DMS114 treated with DMSO at 0.1 percent for 48 hours (cell line): ENCODE measurements around the gene MAPK9.

Experiments
- DNase-seq: peaks from one replicate; lab custom pipeline; 2025; ENCODE audit not compliant: unreplicated experiment; lab: John Stamatoyannopoulos, UW

The MAPK9 gene

DNA sequence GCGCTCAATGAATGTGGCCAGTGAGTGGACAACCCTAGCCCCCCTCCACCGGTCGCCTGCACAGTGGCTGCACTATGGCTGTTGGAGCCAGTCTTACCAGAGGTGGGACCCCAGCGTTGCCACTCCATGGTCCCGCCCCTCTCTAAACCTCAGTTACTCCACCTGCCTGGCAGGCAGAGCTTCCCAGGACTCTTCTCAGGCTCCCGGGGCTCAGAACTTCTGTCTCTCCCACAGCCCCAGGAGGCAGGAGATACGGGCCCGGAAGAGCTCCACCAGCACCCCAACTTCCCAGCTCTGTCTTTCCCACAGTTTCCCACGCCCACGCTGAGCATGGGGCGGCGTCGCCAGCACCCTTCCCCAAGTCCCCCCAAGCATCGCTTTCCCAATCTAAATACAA is 83.8 kb downstream of the MAPK9 start:
- DNase-seq = no peak

DNA sequence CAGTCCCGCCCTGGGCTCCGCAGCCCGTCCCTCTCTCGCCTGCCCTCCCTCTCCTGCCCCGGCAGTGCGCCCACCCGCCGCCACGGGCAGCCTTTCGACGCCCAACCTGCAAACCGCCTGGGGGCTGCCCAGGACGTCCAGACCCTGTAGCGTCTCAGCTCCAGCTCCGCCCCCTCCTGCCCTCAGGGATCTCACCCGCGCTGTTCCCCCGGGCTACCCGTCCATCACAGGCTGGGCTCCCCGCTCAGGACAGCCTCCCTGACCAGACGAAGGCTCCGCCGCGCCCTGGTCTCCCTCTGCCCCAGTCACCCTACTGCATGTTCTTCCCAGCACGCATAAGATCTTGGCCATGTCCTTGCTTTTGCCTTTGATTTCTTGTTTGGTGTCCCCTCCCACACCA is 84.3 kb downstream of the MAPK9 start:
- no peak for DNase-seq

DNA sequence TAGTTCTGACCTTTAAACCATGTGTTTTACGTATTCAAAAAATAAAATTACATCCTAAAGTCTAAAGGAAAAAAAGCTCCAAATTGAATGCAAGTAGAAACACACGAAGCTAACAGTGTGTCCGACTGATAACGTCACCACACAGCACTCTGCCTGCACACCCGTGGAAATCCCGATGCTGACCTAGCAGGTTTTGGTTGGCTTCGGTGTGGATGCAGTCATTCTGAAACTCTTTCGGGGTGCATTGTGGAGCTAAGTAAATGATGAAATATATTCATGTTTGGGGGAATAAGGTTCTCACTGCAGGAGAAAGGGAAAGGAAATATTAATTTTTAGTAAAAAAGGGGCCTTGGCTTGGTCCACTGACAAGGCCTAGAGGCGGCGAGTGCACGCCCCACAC is 84.9 kb downstream of the MAPK9 start:
- DNase-seq = no peak

DNA sequence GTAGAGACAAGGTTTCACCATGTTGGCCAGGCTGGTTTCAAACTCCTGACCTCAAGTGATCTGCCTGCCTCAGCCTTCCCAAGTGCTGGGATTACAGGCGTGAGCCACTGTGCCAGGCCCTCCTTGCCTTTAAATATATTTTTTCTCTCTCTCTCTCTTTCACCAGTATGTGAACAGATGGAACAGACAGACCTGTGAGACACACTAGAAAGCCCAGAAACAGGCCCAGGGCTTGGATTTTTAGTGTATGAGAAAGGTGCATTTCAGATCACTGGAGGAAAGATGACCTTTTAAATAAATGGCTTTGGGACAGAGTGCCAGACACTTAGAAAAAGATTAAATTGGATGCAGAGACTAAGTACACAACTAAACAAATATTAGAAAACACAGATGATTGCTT is 86.0 kb downstream of the MAPK9 start:
- no peak for DNase-seq

DNA sequence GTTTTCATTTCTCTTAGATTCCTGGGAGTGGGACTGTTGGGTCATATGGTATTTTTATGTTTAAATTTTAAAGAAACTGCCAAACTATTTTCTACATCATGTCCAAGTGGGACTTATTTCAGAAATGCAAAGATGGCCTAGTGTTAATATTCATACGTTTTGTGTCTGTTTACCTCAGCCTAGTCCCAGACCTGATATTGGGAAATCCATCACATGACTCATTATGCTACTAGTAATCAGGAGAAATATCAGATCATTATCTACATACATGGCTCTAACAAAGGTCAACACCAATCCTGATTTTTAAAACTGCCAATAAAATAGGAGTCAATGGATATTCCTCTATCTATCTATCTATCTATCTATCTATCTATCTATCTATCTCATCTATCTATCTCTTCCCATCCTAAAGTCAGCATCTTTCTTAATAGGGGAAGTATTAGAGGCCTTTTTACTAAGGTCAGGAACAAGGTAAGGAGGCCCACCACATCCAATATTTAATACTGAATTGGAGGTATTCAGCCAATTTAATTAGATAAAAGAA is 87.5 kb downstream of the MAPK9 start:
- DNase-seq = no peak

DNA sequence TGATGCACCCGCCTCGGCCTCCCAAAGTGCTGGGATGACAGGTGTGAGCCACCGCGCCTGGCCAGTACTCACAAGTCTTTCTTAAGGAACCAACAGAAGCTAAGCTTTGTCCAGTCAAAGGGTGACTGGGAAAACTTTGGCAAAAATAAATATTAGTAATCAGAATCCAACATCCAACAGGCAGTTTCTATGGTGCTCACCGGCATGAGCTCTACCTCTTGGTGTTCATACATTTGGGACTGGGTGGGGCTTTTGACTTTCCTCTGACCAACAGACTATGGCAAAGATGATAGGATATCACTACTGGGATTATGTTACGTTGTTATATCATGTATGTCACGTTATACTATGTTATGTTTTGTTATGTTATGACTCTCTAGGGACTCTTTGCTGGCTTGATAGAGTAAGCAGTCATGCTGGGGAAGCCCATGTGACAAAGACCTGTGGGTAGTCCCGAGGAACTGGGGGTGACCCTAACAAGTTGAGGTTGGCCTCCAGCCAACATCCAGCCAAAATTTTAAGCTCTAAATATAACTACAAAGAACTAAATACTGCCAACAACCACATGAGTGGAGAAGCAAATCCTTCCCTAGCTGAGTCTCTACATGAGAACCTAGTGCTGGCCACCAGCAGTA is 88.8 kb downstream of the MAPK9 start:
- DNase-seq = no peak

DNA sequence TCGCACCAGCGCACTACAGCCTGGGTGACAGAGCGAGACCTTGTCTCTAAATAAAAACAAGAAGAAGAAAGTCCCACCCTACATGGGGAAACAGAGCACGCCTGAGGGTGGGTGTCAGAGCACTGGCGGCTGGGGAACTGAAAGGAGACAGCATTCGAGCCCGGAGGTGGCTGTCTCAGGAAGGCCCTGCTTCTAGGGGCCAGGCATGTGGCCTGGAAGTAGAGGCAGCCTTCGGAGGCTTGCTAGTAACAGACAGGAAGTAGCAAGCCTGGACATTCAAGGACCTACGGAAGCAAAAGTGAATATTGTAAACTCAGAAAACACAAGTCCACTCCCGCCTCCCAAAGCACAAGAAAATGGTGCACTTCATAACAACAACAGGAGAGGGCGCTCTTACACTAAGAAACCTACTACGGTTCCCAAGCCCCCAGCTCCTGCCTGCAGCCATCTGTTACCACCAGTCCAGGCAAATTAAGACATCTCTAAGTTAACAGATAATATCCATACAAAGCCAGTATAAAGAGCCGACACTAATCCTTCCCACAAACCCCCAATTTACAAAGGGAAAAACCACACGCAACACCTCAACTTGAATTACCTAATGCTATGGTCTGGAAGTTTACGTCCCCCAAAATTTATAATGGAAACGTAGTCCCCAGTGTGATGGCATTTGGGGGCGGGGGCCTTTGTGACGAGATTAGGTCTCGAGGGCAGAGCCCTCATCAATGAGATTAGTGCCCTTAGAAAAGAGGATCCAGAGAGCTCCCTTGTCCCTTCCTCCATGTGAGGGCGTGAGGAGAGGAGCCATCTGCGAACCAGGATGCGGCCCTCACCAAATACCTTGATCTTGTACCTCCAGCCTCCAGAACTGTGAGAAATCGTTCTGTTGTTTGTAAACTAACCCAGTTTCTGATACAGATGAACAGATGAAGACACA is 90.6 kb downstream of the MAPK9 start:
- no peak for DNase-seq

DNA sequence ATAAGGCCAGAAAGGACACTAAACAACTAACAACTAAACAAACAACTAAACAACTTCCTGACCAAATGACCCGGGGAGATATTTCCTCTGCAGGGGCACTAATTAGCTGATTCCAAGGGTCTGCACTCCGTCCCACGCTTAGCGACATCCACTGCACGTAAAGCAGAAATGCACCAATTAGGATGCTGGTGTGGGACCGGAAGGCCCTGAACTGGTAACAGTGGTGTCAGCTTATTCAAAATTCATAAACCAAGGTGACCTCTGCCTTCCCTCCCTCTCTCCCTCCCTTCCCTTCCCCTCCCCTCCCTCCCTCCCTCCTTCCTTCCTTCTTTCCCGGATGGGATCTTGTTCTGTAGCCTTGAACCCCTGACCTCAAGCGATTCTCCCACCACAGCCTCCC is 92.5 kb downstream of the MAPK9 start:
- no peak for DNase-seq

DNA sequence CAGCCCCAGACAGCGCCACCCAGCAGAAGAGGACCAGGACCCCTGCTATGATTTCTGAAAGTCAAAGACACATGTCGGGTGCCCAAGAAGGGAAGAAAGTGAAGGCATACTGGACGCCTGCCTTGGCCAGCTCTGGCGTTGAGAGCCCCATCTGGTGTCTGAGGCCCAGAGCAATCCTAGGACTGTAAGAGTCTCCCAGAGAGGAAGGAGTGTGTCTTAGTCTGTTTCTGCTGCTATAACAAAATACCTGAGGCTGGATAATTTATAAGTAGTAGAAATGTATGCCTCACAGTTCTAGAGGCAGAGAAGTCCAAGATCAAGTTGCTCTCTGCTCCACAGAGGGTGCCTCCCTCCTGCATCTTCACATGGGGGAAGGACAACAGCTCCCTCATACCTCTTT is 93.7 kb downstream of the MAPK9 start:
- no peak for DNase-seq

DNA sequence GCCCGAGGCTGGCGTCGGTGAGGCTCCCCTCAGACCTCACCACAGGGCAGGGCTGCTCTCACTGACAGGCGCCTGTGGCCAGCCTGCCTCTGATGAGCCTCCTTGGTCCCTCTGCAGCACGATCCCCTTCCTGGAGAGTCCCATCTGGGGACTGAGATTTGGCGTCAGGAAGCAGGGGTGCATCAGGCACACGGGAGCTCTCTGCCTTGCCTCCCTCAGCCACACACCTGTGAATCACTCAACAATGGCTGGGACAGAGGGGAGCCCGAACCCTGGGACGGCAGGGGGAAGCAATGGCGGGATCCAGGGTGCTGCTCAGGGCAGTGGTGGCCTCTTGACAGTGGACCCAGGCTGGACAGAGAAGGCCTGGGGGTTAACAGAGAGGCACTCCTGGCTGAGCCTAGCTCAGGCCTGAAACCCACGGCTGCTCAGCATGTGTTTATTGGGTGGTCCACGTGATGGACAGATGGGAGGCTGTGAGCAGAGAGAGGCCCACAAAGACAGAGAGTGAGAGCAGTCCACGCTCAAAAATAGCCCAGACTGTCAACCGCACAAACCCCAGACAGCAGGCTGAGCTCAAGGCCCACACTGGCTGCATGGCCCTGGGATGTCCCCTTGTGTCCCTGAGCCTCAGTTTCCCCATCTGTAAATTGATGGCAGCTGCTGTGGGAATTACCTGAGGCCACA is 94.7 kb downstream of the MAPK9 start:
- DNase-seq = no peak

DNA sequence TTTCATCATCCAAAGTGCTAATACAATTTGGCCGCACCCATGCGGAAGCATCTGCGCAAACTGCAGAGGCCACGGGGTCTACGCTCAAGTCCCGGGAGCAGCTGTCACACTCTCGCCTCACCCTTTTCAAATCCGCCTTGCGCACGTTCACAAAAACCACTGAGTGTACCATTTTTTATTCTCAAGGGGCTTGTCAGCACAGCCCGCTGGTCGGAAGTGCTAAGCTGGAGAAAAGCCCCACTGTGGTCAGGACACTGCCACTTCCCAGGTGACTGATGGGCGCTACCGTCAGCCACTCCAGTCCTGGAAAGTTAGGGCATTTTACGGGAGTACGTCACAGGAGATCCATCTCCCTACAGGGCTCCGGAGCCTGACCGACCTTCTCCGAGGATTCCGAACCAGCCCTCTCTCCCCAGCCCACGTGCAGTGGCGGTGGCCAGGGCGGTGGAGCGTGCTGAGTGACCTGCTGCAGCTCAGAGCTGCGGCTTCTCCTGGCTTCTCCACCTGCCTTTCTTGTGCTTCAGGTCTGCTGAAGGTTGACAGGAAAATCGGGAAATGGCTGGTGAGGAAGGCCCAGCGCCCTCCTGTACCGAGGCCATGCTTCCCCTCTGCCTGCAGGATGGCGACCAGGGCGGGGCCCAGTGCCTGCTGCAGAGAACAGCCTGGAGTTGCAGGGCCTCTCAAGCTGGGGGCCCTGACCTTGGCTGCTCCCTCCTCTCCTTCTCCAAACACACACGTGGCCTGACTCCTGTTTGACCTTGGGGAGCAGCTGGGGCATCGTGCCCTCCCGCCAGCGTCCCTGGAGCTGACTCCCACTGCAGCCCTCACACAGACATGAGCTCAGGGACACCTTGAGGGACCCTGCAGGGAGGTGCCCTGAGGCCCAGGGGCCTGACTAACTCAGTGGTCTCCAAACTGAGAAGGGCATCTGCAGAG is 97.2 kb downstream of the MAPK9 start:
- no peak for DNase-seq

DNA sequence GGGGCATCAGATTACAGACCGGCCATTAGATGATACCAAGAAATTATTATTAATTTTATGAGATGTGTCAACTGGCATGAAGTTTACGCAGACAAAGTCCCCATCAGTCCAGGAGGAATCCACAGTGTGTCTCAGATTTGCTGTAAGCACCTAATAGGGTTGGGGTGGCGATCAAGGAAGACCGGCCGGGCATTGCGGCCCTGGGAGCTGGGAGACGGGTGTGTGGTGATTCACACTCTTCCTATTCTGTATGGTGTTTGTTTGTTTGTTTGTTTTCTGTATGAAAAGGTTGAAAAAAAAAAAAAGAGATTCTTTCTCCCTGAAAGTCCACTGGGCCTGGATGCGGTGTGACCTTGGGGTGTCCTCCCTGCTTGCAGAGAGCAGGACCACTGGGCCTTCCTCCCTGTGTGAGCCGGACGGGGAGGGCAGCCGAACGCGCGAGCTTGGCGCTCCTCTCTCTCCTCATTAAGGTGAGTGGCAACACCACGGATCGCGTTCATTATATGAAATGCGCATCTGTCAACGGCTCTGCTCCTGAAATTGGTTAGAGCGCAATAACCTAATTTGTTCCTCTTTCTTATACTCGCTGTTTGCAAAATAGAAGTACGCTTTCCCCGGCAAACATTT is 98.0 kb downstream of the MAPK9 start:
- DNase-seq = no peak

DNA sequence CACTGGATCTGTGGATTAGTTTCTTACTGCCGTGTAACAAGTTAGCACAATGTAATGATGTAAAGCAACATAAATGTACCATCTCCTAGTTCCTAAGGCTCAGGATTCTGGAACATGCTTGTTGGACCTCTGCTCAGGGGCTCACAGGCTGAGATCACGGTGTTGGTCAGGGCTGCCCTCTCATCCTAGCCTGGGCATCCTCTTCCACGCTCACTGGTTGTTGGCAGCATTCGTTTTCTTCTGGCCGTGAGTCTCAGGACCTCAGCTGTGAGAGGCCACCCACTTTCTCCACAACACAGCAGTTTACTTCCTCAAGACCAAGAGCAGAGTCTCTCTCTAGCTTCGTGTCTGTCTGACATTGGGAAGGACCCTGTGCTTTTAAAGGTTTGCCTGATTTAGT is 100.2 kb downstream of the MAPK9 start:
- DNase-seq = no peak

DNA sequence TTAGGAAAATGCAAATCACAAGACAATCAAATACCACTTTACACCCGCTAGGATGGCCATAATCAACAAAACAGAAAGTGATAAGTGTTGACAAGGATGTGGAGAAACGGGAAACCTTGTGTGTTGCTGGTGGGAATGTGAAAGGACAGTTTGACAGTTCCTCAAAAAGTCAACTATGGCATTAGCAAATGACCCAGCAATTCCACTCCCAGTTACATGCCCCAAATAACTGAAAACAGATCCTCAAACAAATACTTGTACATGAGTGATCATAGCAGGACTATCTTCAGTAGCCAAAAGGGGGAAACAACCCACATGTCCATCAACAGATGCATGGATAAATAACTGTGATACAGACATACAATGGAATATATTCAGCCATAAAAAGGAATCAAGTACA is 104.1 kb downstream of the MAPK9 start:
- DNase-seq = no peak
